CD4-positive, alpha-beta T cell treated with Interleukin-17A for 1 hour (primary cell): ENCODE measurements around the gene RFPL1.

ENCODE experiments used
- DNase-seq: peaks from one replicate; pipeline ENCODE4 v3.0.0-alpha.2; 2020

RFPL1 gene

DNA sequence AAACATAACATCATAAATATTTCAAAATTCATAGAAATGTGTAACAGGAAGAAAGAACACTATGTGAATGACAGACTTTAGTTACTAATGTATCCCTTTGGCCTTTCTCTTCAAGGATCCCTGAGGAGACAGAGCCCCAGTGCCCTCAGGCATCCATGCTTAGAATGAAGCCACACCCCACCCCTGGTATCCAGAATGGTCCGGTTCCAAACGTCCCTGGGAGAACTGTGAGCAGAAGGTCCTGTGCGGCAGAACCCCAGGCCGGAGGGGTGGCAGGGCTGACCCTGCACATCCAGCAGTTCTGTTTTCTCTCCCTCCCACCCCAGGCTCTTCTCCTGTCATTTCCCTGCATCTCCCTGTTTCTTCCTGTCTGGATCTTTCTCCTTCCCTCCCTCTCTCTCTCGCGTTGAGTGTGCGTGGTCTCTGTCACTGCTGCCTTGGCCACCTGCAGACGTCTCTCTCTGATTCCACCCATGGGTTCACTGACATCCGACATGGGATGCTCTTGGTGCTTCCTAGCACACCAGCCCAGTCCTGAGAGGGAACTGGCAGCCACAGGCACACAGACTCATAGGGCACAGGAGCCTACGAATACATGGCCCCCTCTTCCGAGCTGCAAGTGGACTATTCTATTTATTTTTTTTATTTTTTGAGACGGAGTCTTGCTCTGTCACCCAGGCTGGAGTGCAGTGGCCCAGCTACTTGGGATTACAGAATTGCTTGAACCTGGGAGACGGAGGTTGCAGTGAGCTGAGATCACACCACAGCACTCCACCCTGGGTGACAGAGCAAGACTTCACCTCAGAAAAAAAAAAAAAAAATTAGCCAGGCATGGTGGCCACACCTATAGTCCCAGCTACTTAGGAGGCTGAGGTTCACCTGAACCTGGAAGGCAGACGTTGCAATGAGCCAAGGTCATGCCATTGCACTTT is 5.7 kb downstream of the RFPL1 start:
- DNase-seq, result no peak

DNA sequence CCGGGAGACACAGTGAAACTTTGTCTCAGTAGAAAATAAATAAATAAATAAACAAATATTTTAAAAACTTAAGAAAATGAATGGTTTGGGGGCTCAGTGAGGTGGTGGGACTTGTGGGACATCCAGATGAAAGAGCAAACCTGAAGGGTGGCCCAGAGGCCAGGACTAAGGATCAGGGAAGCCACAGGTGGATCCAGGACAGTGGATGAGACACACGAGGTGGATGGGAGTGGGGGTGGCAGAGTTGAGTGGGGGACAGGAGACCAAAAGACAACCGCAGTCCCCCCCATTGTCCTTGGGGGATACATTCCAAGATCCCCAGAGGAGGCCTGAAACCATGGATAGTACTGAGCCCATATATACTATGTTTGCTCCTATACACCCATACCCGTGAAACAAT is 7.1 kb downstream of the RFPL1 start:
- no peak for DNase-seq

DNA sequence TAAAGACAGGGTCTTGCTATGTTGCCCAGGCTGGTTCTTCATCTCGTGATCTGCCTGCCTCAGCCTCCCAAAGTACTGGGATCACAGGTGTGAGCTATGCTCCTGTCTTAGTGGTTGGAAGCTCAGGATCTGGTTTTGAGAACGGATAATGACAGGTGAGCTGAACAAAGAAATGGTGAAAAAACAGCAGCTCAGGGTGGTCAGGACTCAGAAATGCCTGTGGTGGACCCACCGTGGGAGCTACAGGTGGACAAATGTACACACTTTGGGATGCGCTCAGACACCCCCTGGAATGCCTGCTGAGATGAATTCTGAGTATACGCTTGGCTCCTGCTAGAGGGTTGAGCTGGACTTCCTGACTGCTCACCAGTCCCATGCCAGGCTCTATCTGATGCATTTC is 9.5 kb downstream of the RFPL1 start:
- DNase-seq, result no peak

GRCh38 chr22:29449296-29449875 is 11.0 kb downstream of the RFPL1 start:
- DNase-seq, result no peak

- no peak for DNase-seq
These were observed 11.8 kb downstream of the RFPL1 start for GRCh38 chr22:29450222-29450621.

GRCh38 chr22:29451863-29452262 is 13.5 kb downstream of the RFPL1 start:
- no peak for DNase-seq

DNA sequence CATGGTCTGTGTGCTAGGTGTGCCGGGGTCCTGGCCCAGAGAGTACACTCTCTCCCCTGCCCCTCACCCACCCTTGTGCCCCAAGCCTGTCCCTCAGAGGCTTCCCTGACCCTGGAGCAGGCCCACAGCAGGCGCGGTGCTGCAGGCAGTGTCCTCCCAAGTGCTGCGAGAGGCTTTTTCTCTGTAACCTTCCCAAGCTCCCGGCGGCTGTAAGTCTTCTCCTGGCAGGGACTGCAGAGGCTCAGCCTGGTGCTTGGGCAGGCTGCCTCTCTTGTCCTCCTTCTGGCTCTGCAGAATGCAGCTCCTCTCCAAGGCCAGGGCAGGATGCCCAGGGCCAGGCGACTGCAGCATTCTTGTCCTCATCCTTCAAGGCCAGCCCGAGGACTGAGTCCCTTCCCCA is 15.9 kb downstream of the RFPL1 start:
- DNase-seq, result no peak

DNA sequence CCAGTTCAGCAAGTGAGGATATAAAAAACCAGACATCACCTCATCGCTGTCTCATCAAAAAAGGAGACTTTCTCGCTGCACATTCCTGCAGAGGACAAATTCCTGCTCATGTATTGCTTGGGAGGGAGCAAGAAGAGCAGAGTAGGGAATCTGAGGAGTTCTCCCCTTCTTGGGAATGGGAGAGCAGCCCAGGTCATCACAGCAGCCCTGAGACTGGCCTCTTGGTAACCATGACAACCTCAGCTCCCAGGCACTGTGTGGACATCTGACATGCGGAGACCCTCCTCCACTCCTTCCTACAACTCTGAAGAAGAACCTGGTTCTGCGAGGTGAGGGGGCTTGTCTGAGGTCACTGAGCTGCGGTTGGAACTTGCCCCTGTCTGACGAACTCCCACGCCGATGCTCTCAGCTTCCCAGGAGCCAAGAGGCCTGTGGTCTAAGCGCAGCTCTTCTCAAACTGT is 17.9 kb downstream of the RFPL1 start:
- DNase-seq, result no peak

DNA sequence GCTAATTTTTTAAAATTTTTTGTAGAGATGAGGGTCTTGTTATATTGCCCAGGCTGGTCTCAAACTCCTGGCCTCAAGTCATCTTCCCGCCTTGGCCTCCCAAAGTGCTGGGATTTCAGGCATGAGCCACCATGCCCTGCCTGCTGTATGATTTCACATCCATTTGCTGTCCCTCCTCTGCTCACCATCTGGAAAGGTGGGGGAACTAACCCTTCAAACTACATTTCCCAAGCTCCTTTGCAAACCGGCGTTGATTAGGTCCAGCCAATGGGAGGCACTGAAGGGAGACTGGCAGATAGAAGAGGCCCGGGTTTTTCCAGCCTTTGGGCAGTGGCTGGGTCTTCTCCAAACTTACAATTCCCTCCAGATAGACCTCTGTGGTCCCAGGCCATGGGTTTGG is 19.3 kb downstream of the RFPL1 start:
- peak; percentile 29 for DNase-seq

- DNase-seq, result no peak
These were observed 20.2 kb downstream of the RFPL1 start for GRCh38 chr22:29458551-29458950.

DNA sequence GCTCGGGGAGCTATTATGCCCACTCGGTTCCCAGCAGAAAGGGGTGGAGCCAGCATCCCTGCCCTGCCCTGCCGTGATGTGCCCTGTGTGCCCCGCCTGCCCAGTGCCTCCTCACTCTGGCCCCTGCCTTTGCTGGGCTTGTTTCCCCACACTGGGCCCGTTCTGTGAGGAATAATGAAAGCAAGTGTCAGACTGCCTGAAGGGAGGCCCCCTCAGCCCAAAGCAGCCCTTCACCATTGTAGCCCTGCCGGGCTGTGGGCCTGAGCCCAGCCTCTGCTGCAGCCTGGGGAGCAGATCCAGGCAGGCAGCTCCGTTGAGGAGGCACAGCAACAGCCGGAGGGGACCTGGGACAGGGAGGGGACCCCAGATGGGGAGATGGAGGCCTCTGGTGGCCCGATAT is 21.4 kb downstream of the RFPL1 start:
- DNase-seq, result no peak

DNA sequence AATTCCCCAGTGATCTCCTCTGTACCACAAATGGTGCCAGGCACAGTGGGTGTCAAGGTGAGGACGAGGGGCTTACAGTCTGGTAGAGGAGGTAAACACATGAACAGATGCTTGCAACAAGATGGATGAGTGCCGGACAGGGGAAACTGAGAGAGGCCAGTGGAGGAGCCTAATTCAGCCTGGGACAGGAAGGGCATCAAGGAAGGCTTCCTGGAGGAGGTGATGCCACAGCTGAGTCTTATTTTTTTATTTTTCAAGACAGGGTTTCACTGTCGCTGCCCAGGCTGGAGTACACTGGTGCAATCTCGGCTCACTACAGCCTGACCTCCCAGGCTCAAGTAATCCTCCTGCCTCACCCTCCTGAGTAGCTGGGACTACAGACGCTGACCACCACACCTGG is 22.9 kb downstream of the RFPL1 start:
- DNase-seq, result no peak

DNA sequence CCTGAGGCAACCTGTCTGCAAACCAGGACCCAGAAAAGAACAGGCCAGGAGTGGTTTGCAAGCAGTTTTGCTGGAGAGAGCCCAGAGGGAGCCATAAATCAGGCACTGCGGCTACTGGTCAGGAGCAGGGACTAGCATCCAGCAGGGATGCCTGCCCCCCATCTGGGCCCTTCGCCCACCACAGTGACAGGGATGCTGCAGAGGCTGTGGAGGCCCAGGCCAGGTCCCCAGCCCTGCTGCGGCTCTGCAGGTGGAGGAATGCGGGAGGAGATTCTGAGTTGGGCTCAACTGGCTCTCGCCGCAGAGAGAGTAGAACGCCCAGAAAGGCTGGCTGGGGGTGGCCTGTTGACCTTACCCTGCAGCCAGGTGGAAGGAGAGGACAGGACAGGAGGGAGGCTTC is 25.2 kb downstream of the RFPL1 start:
- no peak for DNase-seq

DNA sequence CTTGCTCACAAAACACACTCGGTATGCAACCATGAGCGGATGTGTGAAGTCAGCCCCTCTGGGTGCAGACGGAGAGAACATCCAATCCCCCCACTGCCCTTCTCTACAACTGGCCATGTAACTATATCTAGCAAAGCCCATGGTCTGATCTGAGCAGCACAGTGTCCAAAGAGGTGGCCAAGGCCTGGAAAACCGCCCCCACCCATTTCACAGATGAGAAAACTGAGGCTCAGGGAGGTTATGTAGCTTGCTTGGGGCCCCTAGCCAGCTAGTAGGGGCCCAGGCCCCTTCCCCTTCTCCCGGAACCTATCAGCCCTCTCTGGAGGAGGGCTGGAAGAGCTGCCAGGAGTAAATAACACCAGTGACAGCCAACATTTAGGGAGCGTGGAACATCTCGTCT is 26.2 kb downstream of the RFPL1 start:
- DNase-seq, result no peak

DNA sequence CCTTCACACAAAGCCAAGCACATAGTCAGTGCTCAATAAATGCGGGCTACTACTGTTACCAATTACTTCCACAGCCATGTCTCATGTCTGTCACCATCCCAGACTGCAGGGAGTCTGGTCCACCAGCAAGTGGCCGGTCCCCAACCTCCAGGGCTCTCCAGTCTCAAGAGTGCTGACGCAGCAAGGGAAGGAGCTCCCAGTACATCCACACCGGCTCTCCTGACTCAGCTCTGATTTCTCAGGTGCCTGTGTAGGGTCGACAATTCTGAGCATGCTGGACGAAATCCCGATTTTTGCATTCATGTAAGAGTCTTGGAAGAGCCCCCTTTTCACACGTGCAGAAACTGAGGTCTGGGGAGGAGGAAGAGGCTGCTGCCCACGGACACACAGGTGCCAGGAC is 31.4 kb downstream of the RFPL1 start:
- no peak for DNase-seq

- DNase-seq, result peak; percentile 64
These were observed 31.9 kb downstream of the RFPL1 start for GRCh38 chr22:29470159-29470855.

DNA sequence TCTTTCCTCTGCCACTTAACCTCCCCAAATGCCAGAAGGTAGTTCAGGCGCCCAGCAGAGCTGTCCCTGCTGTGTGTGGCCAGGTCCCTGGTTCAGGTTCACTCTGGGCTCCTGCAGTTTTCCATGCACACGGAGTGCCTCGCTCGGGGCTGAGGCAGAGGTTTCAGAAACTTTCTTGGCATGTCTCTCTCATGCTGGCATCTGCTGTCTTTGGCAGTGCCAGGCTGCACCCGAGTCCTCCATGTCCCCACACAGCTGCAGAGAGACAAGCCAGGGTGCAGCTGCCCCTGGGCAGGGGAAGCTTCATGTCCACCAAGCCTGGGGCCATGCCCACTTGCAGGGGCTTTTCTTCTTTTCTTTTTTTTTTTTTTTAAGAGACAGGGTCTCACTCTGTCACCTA is 34.6 kb downstream of the RFPL1 start:
- no peak for DNase-seq

DNA sequence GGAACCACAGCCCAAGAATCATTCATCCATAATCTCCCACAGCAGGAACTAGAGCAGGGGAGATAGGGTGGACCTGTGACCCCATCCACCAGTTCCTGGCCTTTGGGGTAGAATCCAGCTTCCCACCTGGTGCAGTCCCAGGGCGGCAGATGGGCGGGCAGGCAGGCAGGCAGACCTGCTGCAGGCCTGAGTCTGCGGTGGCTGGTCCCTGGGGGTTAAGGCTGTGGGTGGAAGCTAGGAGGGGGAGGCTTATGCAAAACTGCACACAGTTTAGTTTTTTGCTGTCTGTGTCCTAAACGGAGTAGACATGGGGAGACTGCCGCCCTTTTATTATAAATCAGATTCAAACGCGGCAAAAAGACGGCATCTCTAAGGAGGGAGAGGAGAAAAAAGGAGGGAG is 37.2 kb downstream of the RFPL1 start:
- DNase-seq, result no peak

DNA sequence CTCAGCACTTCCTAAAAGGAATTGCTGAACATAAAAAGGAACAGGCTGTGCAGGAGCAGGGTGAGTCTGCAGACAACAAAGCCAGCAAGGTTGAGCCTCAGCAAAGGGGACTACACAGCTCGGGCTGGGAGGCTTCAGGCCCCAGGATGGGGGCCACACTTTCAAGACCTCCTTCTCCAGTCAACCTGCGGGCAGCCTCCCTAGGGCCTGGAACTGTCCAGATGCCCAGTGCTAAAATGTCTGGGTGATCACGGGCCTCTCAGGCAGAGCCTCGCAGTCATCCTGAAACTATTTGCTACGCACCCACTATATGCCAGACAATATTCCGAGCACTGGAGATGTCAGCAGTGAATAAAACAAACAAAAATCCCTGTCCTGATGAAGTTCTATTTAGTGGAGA is 37.7 kb downstream of the RFPL1 start:
- DNase-seq, result no peak

DNA sequence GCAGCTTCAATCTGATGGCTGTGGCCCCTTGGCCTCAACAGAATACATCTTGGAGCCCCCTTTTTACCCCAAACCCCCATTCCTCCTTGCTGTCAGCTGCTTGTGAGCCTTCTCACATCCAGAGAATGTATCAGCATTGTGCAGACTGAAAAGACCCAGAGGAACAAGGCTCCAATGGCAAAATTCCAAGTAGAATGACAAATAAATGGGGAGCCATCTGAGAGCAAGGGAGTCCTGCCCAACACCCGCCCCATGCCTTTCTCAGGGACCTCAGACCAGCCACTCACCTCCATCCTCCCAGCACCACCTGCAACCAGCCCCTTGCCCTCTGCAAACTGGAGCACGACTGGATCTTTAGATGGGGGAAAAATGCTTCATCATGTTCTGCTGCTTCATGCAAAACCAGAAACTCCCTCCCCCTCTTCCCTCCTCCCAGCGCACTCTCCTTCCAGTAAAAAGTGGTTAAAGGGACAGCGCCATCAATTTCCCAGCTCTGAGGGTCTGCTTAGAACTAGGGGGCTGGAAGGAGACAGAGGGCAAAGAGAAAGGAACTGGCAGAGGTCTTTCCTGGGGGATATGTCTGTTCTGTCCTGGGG is 39.4 kb downstream of the RFPL1 start:
- DNase-seq, result no peak

- no peak for DNase-seq
These were observed 40.2 kb downstream of the RFPL1 start for GRCh38 chr22:29478326-29479276.
